Psoas muscle (tissue), 8 donors: Measurements from ENCODE around the gene ZNF429. TPM values are rescaled to one million over a fixed set of nuclear protein-coding genes. Genes with fewer than 3 reads are reported as not detected.

ENCODE experiments used
- ATAC-seq, 4 donors: fragments of 200-7000 bp; cut with Tn5 transposase; one replicate each; pipeline ENCODE4 v1.9.1; 2020; ENCODE audit warnings: moderate library complexity in 3 of 4, mild to moderate bottlenecking in 2 of 4
- DNase-seq, 2 donors: peaks; one replicate each; pipeline ENCODE4 v3.0.0-alpha.2; 2020
- H3K27ac ChIP-seq: fragments of 200-600 bp; one replicate; pipeline ENCODE4 v1.8.0; 2022
- H3K27me3 ChIP-seq, 3 donors: fragments of 200-600 bp in 1 of 3; one replicate each; pipeline versions ENCODE4 v1.6.1 to v1.8.0; 2013 to 2022; ENCODE audit warnings: low read length in 2 of 3, mild to moderate bottlenecking in 2 of 3, moderate library complexity in 1 of 3; ENCODE audit not compliant: insufficient read depth in 3 of 3
- H3K36me3 ChIP-seq, 2 donors: fragments of 200-600 bp in 1 of 2; one replicate each; pipeline versions ENCODE4 v1.6.1 to v1.8.0; 2013 to 2022; ENCODE audit warnings: low read depth in 1 of 2, mild to moderate bottlenecking in 1 of 2, moderate library complexity in 1 of 2; ENCODE audit not compliant: insufficient read depth in 1 of 2
- H3K4me1 ChIP-seq: fragments of 200-600 bp; one replicate; pipeline ENCODE4 v1.8.0; 2022
- H3K4me3 ChIP-seq: fragments of 200-600 bp; one replicate; pipeline ENCODE4 v1.8.0; 2022; ENCODE audit warnings: mild to moderate bottlenecking
- H3K9me3 ChIP-seq: fragments of 200-600 bp; one replicate; pipeline ENCODE4 v1.8.0; 2022
- WGBS, 3 donors: extraction: QIAGEN DNeasy Blood & Tissue Kit; methylation state at CpG; one replicate each; pipeline versions ENCODE4 v1.1.6 to v1.1.7; 2013; 5-methylcytosine and 5-hydroxymethylcytosine counted together
- intact Hi-C, 2 donors: fragments of 100-400 bp; cut with DNase I; formaldehyde crosslinking; loops; one replicate each; pipeline versions ENCODE4 v1.11.0 to v1.14.2; 2022
- polyA plus RNA-seq, 3 donors: library from polyadenylated mRNA; stranded (reverse); fragments of 200-250 nt; gene quantifications; one replicate each; pipeline ENCODE4 v1.2.3, GENCODE V29; 2013
- total RNA-seq, 4 donors: library from RNA; stranded (reverse); fragmentation: NEBNext Ultra II Directional in 2 of 4; extraction: Animal tissue kit (Norgen Biotek cat#: 25700) in 2 of 4; gene quantifications; one replicate each; pipeline versions ENCODE4 v1.2.1 to v1.2.4, GENCODE V29; 2021 to 2023
- TF ChIP-seq, protein P1 (sequence below): fragments of 200-600 bp; IDR thresholded peaks from one replicate; pipeline ENCODE4 v1.8.0; 2022; ENCODE audit warnings: antibody characterized with exemption
- donor health status: healthy with polysubstance abuse.
- donor health status: DM: no; HTN: no; CAD: no; lungs with moderate emphysema.
- donor health status: Bipolar disorder and iron deficiency.
- donor health status: healthy.
- donor health status: DM: yes; HTN: yes; CAD: no.
- donor health status: DM: no; HTN: no; CAD: no.
- donor health status: DM: no; HTN: no; CAD: no.
- donor health status: DM: yes; HTN: yes; CAD: no.

Gene ZNF429
- total and polyA plus RNA-seq, 7 donors: 3.5 to 11.3 (median 7.1) TPM

DNA sequence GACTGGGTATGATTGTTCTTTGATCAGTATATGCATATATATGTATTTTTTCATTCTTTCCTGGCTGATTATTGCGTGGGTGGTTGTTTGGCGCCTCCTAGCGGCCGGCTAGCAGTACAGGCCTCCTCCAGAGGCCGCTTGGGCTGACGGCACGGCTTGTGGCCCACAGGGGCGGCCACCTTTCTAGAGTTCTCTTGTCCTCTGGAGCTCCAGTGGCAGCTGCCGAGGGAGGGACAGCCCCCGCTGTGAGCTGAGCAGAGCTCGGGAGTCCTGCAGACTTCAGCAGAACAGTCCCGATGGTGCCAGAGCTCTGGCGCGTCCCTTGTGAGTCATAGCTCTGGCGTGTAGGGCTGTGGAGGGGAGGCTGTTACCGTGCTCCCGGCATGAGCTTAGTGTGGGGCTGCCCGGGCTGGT, 22.5 kb upstream of the ZNF429 start:
- intact Hi-C loops: loop anchor here in 1 of 2 donors (10.0 kb wide), 1 partner anchor 278 kb away; no protein-coding TSS in a partner anchor
- 60 to 72% (median 62%) methylated on average over 16 to 18 of the region's 18 CpGs for WGBS, 3 donors
- TF ChIP-seq, protein P1, sequence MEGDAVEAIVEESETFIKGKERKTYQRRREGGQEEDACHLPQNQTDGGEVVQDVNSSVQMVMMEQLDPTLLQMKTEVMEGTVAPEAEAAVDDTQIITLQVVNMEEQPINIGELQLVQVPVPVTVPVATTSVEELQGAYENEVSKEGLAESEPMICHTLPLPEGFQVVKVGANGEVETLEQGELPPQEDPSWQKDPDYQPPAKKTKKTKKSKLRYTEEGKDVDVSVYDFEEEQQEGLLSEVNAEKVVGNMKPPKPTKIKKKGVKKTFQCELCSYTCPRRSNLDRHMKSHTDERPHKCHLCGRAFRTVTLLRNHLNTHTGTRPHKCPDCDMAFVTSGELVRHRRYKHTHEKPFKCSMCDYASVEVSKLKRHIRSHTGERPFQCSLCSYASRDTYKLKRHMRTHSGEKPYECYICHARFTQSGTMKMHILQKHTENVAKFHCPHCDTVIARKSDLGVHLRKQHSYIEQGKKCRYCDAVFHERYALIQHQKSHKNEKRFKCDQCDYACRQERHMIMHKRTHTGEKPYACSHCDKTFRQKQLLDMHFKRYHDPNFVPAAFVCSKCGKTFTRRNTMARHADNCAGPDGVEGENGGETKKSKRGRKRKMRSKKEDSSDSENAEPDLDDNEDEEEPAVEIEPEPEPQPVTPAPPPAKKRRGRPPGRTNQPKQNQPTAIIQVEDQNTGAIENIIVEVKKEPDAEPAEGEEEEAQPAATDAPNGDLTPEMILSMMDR: peak; percentile 63
- no peak overlapping the region for H3K27ac ChIP-seq
- H3K4me1 ChIP-seq: no peaks in the 10 kb centered on the region
- no peak overlapping the region for H3K4me3 ChIP-seq
- H3K9me3 ChIP-seq: peaks cover 8% of the 10 kb centered on the region
- ATAC-seq (peak in 3 of 4 donors; percentile 59 to 89 (median 87)), DNase-seq (peak; percentile 49 to 77)
- no peaks in the 10 kb centered on the region for H3K27me3 ChIP-seq
- H3K36me3 ChIP-seq: no peaks in the 10 kb centered on the region

DNA sequence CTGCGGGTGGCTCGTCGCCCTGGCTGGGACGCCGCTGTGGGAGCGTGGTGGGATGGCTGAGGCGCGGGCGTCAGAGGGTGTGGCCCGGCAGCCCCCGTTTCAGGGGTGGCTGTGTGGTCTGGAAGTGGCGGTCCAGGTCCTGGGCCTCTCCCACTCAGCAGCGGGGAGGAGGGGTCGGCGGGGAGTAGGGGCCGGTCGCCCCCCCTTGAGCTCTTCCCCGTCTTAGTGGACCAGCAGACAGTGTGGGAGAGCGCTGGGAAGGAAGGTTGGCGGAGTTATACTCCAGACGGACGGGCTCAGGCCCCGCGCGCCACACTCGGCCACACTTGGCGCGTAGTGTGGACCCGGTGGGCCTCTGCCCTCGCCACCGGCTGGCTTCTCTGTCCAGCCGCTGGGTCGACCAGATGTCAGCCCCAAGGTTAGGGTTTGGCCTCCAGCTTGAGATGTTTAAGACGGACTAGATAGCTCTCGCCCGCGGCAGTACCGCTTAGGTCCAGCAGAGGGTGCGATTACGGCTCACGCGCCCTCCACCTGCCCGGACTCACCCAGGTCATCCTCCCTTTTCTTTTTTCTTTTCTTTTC, 21.7 kb upstream of the ZNF429 start:
- intact Hi-C loops: loop anchor here in 1 of 2 donors (10.0 kb wide), 1 partner anchor 279 kb away; no protein-coding TSS in a partner anchor
- Histone ChIP-seq H3K9me3 (peaks cover 8% of the 10 kb centered on the region), H3K4me3 (no peak overlapping the region), H3K36me3 (no peaks in the 10 kb centered on the region), H3K27me3 (no peaks in the 10 kb centered on the region), H3K27ac (no peak overlapping the region), H3K4me1 (no peaks in the 10 kb centered on the region)
- peak; percentile 43 to 72 for DNase-seq
- ATAC-seq: peak in 2 of 4 donors; percentile 64 to 74
- 82 to 88% (median 85%) methylated on average over 40 to 43 of the region's 43 CpGs for WGBS, 3 donors
- TF ChIP-seq, protein P1: peak; percentile 45

DNA sequence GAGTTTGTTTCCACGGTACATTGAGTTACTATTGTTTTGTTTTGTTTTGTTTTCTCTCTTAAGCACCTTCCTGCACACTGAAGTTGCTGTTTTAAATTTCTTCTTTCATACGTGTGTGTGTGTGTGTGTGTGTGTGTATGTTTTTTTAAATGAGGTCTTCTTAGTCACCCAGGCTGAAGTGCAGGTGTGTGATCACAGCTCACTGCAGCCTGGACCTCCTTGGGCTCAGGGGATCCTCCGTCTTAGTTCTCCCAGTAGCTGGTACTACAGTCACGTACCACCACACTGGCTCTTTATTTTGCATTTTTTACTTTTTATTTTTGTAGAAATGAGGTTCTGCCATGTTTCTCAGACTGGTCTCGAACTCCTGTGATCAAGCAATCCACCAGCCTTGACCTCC, 20.8 kb upstream of the ZNF429 start:
- 88 to 94% (median 92%) methylated on average over 5 of the region's 5 CpGs for WGBS, 3 donors
- no peak overlapping the region for H3K4me3 ChIP-seq
- TF ChIP-seq, protein P1: no peak
- H3K27ac ChIP-seq: no peak overlapping the region
- no peaks in the 10 kb centered on the region for H3K36me3 ChIP-seq
- peaks cover 8% of the 10 kb centered on the region for H3K9me3 ChIP-seq
- no peaks in the 10 kb centered on the region for H3K27me3 ChIP-seq
- intact Hi-C loops: loop anchor here in 1 of 2 donors (10.0 kb wide), 1 partner anchor 280 kb away; no protein-coding TSS in a partner anchor
- DNase-seq: no peak
- H3K4me1 ChIP-seq: no peaks in the 10 kb centered on the region
- no peak for ATAC-seq

DNA sequence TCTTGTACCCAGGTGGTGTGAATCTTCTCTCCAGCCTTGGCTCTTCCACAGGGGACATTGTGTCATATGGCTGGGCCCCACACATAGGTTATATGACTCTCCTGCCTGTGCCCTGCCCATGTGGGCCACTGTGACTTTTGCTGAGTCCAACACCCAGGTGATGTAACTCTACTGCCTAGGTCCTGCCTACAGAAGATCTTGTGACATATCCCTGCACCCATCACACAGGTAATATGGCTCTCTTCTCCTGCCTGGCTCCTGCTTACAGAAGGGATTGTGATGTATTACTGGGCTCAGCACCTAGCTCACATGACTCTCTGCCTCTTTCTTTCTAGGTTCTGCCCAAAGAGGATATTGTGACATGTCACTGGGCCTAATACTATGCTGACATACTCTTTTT, 19.5 kb upstream of the ZNF429 start:
- peak in 1 of 4 donors; percentile 25 for ATAC-seq
- H3K4me3 ChIP-seq: no peak overlapping the region
- intact Hi-C loops: loop anchor here in 1 of 2 donors (10.0 kb wide), 1 partner anchor 281 kb away; no protein-coding TSS in a partner anchor

More for the DNA sequence above, 19.5 kb upstream of the ZNF429 start:
- Histone ChIP-seq H3K4me1 (no peaks in the 10 kb centered on the region), H3K27ac (no peak overlapping the region), H3K27me3 (no peaks in the 10 kb centered on the region), H3K9me3 (peaks cover 8% of the 10 kb centered on the region), H3K36me3 (no peaks in the 10 kb centered on the region)
- TF ChIP-seq, protein P1: no peak
- DNase-seq: no peak
